ENCODE measurements around the gene PCSK6. TPM values are rescaled to one million over a fixed set of nuclear protein-coding genes. Genes with fewer than 3 reads are reported as not detected.

Gene PCSK6
- total RNA-seq, 4 donors from 2014 or later = 12.8 to 23.2 (median 18.4) TPM

- Histone ChIP-seq H3K27ac (no peak overlapping the region), H3K4me1 (peaks cover 0 to 28% (median 4%) of the 10 kb centered on the region in 3 donors), H3K27me3 (peaks cover 45% of the 10 kb centered on the region), H3K36me3 (no peaks in the 10 kb centered on the region), H3K4me3 (no peak overlapping the region), H3K9me3 (no peaks in the 10 kb centered on the region)
- ATAC-seq = no peak
- WGBS, 2 donors (ENCODE audit: low coverage in 1 of 2) = 19 to 26% methylated on average over 10 to 20 of the region's 23 CpGs
- TF ChIP-seq, protein P1, sequence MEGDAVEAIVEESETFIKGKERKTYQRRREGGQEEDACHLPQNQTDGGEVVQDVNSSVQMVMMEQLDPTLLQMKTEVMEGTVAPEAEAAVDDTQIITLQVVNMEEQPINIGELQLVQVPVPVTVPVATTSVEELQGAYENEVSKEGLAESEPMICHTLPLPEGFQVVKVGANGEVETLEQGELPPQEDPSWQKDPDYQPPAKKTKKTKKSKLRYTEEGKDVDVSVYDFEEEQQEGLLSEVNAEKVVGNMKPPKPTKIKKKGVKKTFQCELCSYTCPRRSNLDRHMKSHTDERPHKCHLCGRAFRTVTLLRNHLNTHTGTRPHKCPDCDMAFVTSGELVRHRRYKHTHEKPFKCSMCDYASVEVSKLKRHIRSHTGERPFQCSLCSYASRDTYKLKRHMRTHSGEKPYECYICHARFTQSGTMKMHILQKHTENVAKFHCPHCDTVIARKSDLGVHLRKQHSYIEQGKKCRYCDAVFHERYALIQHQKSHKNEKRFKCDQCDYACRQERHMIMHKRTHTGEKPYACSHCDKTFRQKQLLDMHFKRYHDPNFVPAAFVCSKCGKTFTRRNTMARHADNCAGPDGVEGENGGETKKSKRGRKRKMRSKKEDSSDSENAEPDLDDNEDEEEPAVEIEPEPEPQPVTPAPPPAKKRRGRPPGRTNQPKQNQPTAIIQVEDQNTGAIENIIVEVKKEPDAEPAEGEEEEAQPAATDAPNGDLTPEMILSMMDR (IDR thresholded peaks at IDR 0.05) = no peak
- no peak for TF ChIP-seq EP300 (IDR thresholded peaks at IDR 0.05)
Observed at GRCh38 chr15:101496198-101496986, 6.9 kb upstream of the PCSK6 start.

GRCh38 chr15:101495334-101496197, 6.1 kb upstream of the PCSK6 start:
- Histone ChIP-seq H3K27me3 (peaks cover 45% of the 10 kb centered on the region), H3K36me3 (no peaks in the 10 kb centered on the region), H3K9me3 (no peaks in the 10 kb centered on the region), H3K27ac (no peak overlapping the region), H3K4me3 (no peak overlapping the region), H3K4me1 (peaks cover 0 to 21% (median 4%) of the 10 kb centered on the region in 3 donors)
- WGBS, 2 donors (ENCODE audit: low coverage in 1 of 2) = 77 to 80% methylated on average over 7 to 14 of the region's 22 CpGs
- no peak for ATAC-seq
- TF ChIP-seq POLR2AphosphoS5 (IDR thresholded peaks at IDR 0.05) (no peak), POLR2A (IDR thresholded peaks at IDR 0.05) (no peak), EP300 (IDR thresholded peaks at IDR 0.05) (no peak)
- TF ChIP-seq, protein P1 (IDR thresholded peaks at IDR 0.05) = no peak

DNA sequence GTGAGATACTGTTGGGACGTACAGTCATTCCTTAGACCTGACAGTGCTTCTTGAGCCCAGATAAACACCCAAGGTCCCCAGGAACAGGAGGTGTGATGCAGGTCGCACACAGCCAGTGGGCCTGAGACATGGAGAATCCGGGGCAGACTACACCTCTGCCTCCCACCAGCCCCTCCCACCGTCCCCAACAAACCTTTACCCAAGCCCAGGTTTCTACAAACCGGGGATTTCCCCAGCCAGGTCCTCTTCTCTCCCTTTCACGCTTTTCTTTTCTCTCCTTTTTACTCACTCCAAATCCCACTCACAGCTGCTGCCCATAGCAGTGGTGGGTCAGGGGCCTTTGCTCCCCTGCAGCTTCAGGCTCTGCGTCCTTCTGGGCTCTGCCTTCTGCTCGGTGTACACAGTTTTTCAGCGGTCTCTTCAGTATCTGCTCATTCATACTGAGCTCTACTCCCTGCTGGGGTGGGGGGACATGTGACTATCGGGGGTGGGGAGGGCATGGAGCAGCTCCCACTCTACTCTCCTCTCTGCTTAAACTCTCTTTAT, 4.8 kb upstream of the PCSK6 start:
- Histone ChIP-seq H3K36me3 (no peaks in the 10 kb centered on the region), H3K9me3 (no peaks in the 10 kb centered on the region), H3K4me3 (no peak overlapping the region), H3K27me3 (peaks cover 53% of the 10 kb centered on the region), H3K27ac (no peak overlapping the region), H3K4me1 (peaks cover 0 to 16% (median 4%) of the 10 kb centered on the region in 3 donors)
- TF ChIP-seq, protein P1 (IDR thresholded peaks at IDR 0.05) = no peak
- TF ChIP-seq POLR2A (IDR thresholded peaks at IDR 0.05) (no peak), POLR2AphosphoS5 (IDR thresholded peaks at IDR 0.05) (no peak), EP300 (IDR thresholded peaks at IDR 0.05) (no peak)
- no peak for ATAC-seq
- 56 to 81% methylated on average over 5 to 7 of the region's 10 CpGs for WGBS, 2 donors (ENCODE audit: low coverage in 1 of 2)

GRCh38 chr15:101492766-101493692, 3.5 kb upstream of the PCSK6 start:
- TF ChIP-seq POLR2A (IDR thresholded peaks at IDR 0.05) (no peak), EP300 (IDR thresholded peaks at IDR 0.05) (no peak), POLR2AphosphoS5 (IDR thresholded peaks at IDR 0.05) (no peak)
- TF ChIP-seq, protein P1 (IDR thresholded peaks at IDR 0.05) = no peak
- H3K27ac ChIP-seq = no peak overlapping the region
- H3K36me3 ChIP-seq = no peaks in the 10 kb centered on the region
- H3K4me1 ChIP-seq = peaks cover 0 to 27% (median 4%) of the 10 kb centered on the region in 3 donors
- ATAC-seq = no peak
- peaks cover 62% of the 10 kb centered on the region for H3K27me3 ChIP-seq
- no peaks in the 10 kb centered on the region for H3K9me3 ChIP-seq
- 83 to 85% methylated on average over 1 to 3 of the region's 7 CpGs for WGBS, 2 donors (ENCODE audit: low coverage in 1 of 2)
- no peak overlapping the region for H3K4me3 ChIP-seq

Measured in gastroesophageal sphincter (tissue), 4 donors.